Measurements from ENCODE around the gene RNF187.

DNA sequence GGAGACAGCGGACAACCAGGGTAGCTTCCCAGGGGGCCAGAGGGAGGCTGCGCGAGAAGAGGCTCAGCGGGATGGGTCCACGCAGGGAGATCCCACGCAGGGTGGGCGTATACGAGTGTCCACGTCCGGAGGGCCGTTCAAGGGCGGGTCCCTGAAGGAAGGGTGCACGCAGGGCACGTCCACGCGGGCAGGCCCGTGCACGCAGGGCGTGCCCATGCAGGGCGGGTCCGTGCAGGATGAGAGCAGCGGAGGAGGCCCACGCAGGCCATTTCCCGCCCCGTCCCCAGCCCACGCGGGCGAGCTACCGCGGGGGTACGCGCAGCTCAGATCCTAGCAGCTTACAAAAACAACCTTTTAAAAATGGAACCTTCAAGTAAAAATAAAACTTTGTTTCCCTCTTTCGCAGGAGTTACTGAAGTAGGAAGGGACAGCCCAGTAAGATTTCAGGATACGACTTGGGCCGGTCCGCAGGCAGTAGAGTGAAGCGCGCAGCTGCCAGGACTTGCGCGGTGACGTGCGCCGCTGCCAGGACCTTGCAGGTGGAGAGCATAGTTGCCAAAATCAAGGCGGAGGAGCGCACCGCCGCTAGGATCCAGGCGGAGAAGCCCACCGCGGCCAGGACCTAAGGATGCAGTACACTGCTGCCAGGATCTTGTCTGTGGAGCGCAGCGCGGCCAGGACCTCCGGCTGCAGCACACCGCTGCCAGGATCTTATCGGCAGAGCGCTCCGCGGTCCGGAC is 416 bp upstream of the RNF187 start:
- TF ChIP-seq CTCF (conservative IDR thresholded peaks at IDR 0.05; ENCODE audit: low read depth, low read length) (no peak), EZH2 (IDR thresholded peaks at IDR 0.05; ENCODE audit: low read length, unreplicated experiment) (no peak)

Measured in PC-3 (cell line).